DMS153 treated with DMSO at 0.1 percent for 48 hours (cell line): ENCODE measurements around the gene C20orf173.

Experiments used
- DNase-seq: peaks from one replicate; lab custom pipeline; 2025; ENCODE audit not compliant: unreplicated experiment; lab: John Stamatoyannopoulos, UW

The C20orf173 gene

GRCh38 chr20:35508493-35509218 lies 20.8 kb downstream of the C20orf173 start:
- DNase-seq, result no peak

DNA sequence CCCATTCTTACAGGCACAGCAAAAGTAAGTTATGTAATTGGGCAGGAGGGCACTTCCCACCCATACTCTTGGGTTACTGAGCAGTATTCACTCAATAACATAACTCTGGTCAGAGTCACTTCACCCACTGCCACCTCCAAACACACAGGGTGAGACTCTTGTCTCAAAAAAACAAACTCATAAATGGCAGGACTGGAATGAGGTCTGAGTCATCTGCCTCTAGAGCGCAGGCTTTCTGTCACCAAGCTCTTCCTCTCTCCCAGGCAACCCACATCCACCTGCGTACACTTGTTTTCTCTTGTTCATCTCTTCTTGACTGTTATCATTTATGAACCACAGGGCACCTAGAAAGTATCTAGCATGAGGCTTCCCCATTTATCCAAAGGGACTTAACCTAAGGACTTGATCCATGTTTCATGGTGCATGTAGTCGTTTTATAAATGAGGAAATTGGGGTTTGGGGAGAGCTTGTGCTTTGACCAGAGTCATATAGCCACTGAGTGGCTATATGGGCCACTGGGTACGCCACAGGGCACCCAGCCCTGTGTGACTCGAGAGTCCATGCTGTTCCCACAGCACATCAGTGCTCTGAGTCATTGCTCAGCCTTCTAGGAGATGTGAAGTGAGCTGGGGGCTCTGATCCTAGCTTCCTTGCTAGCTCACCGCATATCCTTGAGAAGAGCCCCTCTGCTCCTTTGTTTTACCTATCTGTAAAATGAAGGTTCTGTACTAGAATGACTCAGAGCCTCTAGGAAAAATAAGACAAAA lies 22.4 kb downstream of the C20orf173 start:
- no peak for DNase-seq

- no peak for DNase-seq
These were observed 23.3 kb downstream of the C20orf173 start for GRCh38 chr20:35506179-35506578.

DNA sequence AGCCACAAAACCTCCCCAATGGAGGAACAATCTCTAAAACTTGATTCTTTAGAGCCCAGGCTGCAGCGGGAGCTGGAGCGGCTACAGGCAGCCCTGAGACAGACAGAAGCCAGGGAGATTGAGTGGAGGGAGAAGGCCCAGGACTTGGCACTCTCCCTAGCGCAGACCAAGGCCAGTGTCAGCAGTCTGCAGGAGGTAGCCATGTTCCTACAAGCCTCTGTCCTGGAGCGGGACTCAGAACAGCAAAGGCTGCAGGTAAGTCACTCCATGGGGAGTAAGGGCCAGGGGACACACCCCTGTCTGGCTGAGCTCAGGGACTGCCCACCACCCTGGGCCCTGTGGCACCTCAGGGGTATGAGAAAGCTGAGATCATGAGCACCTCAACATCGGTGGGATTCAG lies 24.7 kb downstream of the C20orf173 start:
- no peak for DNase-seq

DNA sequence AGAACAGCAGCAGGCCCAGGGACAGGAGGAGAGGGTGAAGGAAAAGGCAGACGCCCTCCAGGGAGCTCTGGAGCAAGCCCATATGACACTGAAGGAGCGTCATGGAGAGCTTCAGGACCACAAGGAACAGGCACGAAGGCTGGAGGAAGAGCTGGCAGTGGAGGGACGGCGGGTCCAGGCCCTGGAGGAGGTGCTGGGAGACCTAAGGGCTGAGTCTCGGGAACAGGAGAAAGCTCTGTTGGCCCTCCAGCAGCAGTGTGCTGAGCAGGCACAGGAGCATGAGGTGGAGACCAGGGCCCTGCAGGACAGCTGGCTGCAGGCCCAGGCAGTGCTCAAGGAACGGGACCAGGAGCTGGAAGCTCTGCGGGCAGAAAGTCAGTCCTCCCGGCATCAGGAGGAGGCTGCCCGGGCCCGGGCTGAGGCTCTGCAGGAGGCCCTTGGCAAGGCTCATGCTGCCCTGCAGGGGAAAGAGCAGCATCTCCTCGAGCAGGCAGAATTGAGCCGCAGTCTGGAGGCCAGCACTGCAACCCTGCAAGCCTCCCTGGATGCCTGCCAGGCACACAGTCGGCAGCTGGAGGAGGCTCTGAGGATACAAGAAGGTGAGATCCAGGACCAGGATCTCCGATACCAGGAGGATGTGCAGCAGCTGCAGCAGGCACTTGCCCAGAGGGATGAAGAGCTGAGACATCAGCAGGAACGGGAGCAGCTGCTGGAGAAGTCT lies 25.5 kb downstream of the C20orf173 start:
- DNase-seq, result no peak

DNA sequence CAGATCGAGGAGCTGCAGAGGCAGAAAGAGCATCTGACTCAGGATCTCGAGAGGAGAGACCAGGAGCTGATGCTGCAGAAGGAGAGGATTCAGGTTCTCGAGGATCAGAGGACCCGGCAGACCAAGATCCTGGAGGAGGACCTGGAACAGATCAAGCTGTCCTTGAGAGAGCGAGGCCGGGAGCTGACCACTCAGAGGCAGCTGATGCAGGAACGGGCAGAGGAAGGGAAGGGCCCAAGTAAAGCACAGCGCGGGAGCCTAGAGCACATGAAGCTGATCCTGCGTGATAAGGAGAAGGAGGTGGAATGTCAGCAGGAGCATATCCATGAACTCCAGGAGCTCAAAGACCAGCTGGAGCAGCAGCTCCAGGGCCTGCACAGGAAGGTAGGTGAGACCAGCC lies 26.2 kb downstream of the C20orf173 start:
- no peak for DNase-seq

- DNase-seq, result no peak
These were observed 27.1 kb downstream of the C20orf173 start for GRCh38 chr20:35502352-35502751.

GRCh38 chr20:35499271-35499670 lies 30.2 kb downstream of the C20orf173 start:
- no peak for DNase-seq

DNA sequence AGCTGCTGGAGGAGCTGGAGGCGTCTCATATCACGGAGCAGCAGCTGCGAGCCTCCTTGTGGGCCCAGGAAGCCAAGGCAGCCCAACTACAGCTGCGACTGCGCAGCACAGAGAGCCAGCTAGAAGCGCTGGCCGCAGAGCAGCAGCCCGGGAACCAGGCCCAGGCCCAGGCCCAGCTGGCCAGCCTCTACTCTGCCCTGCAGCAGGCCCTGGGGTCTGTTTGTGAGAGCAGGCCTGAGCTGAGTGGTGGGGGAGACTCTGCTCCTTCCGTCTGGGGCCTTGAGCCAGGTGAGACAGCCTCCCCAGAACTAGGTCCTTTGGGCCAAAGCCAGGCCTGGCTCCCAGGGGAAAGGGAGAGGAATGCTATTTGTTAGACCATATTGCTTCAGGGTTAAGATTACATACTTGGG lies 31.7 kb downstream of the C20orf173 start:
- DNase-seq, result no peak

DNA sequence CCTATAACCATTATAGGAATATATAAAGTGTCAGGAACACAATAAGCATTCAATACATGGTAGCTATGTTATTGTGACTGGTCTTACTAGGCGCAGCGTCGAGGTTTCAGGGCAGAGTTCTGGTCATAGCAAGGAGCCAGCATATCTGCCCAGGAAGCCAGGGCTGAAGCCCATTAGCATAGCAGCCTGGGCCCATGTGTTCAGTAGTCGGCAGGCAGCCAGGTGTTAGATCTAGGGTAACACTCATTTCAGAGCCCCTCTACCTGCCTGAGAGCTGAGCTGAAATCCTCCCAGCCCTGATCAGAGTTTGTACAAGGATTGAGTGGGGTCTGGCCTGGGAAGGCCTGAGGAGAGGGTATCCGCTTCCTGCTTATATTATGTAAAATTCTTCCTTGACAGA lies 32.1 kb downstream of the C20orf173 start:
- DNase-seq, result no peak

GRCh38 chr20:35496481-35496880 lies 33.0 kb downstream of the C20orf173 start:
- DNase-seq, result no peak

DNA sequence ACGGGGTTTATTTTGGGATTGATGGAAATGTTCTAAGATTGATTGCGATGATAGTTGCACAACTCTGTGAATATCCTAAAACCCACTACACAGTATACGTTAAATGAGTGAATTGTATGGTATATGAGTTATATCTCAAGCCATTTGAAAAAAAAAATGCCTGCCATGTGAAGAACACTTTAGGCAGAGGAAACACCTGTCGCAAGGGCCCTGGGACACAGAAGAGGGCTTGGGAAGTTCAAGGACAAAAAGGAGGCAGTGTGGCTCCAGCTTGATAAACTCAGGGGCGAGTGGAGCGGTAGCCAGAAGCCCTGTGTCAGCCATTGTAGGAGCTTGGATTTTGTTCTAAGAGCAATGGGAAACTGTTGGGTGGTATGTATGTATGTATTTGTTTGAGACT lies 37.1 kb downstream of the C20orf173 start:
- DNase-seq, result no peak

DNA sequence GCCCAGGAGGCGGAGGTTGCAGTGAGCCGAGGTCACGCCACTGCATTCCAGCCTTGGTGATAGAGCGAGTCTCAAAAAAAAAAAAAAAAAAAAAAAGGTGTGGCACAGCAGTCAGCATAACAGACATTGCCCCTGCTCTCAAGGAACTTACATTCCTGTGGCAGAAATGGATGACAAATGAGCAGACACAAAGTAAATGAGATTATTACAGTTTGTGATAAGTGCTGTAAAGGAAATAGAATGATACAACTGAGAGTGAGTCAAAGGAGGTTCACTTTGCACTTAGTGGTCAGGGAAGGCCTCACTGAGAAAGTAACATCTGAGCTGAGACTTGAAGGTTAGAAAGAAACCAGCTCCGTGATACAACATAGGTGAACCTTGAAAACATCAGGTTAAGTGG lies 37.6 kb downstream of the C20orf173 start:
- no peak for DNase-seq

- DNase-seq, result no peak
These were observed 38.7 kb downstream of the C20orf173 start for GRCh38 chr20:35490736-35491181.

GRCh38 chr20:35489717-35490116 lies 39.7 kb downstream of the C20orf173 start:
- DNase-seq, result no peak

GRCh38 chr20:35487479-35487878 lies 42.0 kb downstream of the C20orf173 start:
- DNase-seq, result no peak

DNA sequence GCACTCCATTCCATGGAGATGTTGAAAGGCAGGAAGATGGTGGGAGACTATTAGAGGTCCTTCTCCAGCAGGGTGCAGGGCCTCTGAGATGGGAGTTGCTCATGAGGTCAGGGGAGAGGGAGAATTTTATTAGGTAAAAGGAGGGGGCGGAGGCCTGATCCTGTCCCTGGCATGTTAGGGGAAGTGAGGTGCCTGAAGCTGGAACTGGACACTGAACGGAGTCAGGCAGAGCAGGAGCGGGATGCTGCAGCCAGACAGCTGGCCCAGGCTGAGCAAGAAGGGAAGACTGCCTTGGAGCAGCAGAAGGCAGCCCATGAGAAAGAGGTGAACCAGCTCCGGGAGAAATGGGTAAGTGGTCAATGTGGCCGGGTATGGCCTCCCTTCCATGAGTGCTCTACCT lies 49.7 kb downstream of the C20orf173 start:
- DNase-seq, result no peak

- DNase-seq, result no peak
These were observed 50.5 kb downstream of the C20orf173 start for GRCh38 chr20:35478804-35479472.
